Measurements from ENCODE around the gene SMAD5. TPM values are rescaled to one million over a fixed set of nuclear protein-coding genes. Genes with fewer than 3 reads are reported as not detected.
A peak's percentile ranks its signal among the peaks of the same experiment; 100 is the strongest.

The SMAD5 gene
- total RNA-seq, 1 donor from 2014 or later, result 29.7 TPM

DNA sequence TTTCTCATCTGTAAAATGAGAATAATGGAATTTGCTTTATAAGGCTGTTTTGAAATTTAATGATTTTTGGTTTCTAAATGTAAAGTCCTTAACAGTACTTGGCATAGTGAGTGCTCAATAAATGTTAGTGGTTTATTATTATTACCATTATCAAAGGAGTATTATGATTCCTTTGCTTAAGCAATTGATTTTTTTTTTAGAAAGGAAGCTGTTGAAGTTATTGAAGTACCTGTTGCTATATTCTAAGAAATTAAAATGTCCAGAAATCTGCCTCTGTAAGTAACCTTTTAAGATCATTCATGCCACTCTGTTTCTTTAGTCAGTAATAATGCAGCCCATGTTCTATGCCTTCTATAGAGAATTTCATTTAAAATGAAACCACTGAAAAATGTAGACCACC, 15.0 kb downstream of the SMAD5 start:
- FAIRE-seq (no peak), DNase-seq (ENCODE audit: low read depth) (no peak)
- TF ChIP-seq, protein P1, sequence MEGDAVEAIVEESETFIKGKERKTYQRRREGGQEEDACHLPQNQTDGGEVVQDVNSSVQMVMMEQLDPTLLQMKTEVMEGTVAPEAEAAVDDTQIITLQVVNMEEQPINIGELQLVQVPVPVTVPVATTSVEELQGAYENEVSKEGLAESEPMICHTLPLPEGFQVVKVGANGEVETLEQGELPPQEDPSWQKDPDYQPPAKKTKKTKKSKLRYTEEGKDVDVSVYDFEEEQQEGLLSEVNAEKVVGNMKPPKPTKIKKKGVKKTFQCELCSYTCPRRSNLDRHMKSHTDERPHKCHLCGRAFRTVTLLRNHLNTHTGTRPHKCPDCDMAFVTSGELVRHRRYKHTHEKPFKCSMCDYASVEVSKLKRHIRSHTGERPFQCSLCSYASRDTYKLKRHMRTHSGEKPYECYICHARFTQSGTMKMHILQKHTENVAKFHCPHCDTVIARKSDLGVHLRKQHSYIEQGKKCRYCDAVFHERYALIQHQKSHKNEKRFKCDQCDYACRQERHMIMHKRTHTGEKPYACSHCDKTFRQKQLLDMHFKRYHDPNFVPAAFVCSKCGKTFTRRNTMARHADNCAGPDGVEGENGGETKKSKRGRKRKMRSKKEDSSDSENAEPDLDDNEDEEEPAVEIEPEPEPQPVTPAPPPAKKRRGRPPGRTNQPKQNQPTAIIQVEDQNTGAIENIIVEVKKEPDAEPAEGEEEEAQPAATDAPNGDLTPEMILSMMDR (IDR thresholded peaks at IDR 0.05; ENCODE audit: insufficient read depth, low read length, severe bottlenecking), result no peak
- H3K36me3 ChIP-seq (ENCODE audit: control insufficient read depth, insufficient read depth, low read length), result peaks cover 1% of the 10 kb centered on the region
- no peaks in the 10 kb centered on the region for H3K27me3 ChIP-seq (ENCODE audit: control insufficient read depth, insufficient read depth, low read length)
- no peak overlapping the region for H3K4me3 ChIP-seq (ENCODE audit: low read depth, low read length)

DNA sequence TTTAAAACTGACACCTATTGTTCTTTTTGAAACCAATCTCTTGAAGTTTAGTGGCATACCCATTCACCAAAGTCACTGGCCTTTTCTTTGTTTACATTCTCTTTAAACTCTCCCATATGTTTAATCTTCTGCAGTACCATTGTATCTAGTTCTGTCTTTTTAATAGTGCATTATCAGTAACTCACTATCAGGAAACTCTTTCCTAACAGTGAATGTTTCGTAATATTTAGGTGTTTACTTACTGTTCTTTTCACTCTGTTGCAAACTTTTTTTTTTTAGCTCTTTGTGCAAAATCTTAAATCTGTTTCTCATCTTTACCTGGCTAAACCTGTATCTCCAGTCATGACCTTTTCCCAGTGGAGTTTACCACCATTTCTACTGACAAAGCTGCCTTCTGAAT, 17.2 kb downstream of the SMAD5 start:
- Histone ChIP-seq H3K27me3 (ENCODE audit: control insufficient read depth, insufficient read depth, low read length) (no peaks in the 10 kb centered on the region), H3K36me3 (ENCODE audit: control insufficient read depth, insufficient read depth, low read length) (peaks cover 2% of the 10 kb centered on the region), H3K4me3 (ENCODE audit: low read depth, low read length) (no peak overlapping the region)
- TF ChIP-seq, protein P1 (IDR thresholded peaks at IDR 0.05; ENCODE audit: insufficient read depth, low read length, severe bottlenecking), result no peak
- DNase-seq (ENCODE audit: low read depth) (peak; percentile 53), FAIRE-seq (no peak)

DNA sequence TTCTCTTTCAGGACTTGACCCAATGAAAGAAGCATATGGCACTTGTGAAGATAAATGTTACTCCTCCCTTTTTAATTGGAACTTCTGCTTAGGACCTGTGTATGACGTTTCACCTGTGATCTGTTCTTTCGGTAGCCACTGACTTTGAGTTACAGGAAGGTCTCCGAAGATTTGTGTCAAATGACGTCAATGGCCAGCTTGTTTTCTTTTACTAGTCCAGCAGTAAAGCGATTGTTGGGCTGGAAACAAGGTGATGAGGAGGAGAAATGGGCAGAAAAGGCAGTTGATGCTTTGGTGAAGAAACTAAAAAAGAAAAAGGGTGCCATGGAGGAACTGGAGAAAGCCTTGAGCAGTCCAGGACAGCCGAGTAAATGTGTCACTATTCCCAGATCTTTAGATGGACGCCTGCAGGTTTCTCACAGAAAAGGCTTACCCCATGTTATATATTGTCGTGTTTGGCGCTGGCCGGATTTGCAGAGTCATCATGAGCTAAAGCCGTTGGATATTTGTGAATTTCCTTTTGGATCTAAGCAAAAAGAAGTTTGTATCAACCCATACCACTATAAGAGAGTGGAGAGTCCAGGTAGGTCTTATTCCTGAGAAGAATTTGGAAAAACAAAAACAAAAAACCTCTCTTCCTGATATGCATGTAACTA, 21.1 kb downstream of the SMAD5 start:
- FAIRE-seq, result no peak
- no peak for DNase-seq (ENCODE audit: low read depth)
- peaks cover 5% of the 10 kb centered on the region for H3K36me3 ChIP-seq (ENCODE audit: control insufficient read depth, insufficient read depth, low read length)
- no peaks in the 10 kb centered on the region for H3K27me3 ChIP-seq (ENCODE audit: control insufficient read depth, insufficient read depth, low read length)
- TF ChIP-seq, protein P1 (IDR thresholded peaks at IDR 0.05; ENCODE audit: insufficient read depth, low read length, severe bottlenecking), result no peak
- no peak overlapping the region for H3K4me3 ChIP-seq (ENCODE audit: low read depth, low read length)

GRCh38 chr5:136155078-136155477, 22.4 kb downstream of the SMAD5 start:
- TF ChIP-seq, protein P1 (IDR thresholded peaks at IDR 0.05; ENCODE audit: insufficient read depth, low read length, severe bottlenecking), result no peak
- H3K36me3 ChIP-seq (ENCODE audit: control insufficient read depth, insufficient read depth, low read length), result peaks cover 5% of the 10 kb centered on the region
- DNase-seq (ENCODE audit: low read depth) (no peak), FAIRE-seq (no peak)
- no peak overlapping the region for H3K4me3 ChIP-seq (ENCODE audit: low read depth, low read length)
- H3K27me3 ChIP-seq (ENCODE audit: control insufficient read depth, insufficient read depth, low read length), result no peaks in the 10 kb centered on the region

- TF ChIP-seq, protein P1 (IDR thresholded peaks at IDR 0.05; ENCODE audit: insufficient read depth, low read length, severe bottlenecking), result no peak
- Histone ChIP-seq H3K4me3 (ENCODE audit: low read depth, low read length) (no peak overlapping the region), H3K27me3 (ENCODE audit: control insufficient read depth, insufficient read depth, low read length) (no peaks in the 10 kb centered on the region), H3K36me3 (ENCODE audit: control insufficient read depth, insufficient read depth, low read length) (peaks cover 3% of the 10 kb centered on the region)
- FAIRE-seq, result no peak
- DNase-seq (ENCODE audit: low read depth), result peak; percentile 69
Measured at GRCh38 chr5:136155761-136156160, 23.1 kb downstream of the SMAD5 start.

GRCh38 chr5:136157514-136157913, 24.9 kb downstream of the SMAD5 start:
- H3K36me3 ChIP-seq (ENCODE audit: control insufficient read depth, insufficient read depth, low read length), result peaks cover 3% of the 10 kb centered on the region
- DNase-seq (ENCODE audit: low read depth) (no peak), FAIRE-seq (no peak)
- H3K27me3 ChIP-seq (ENCODE audit: control insufficient read depth, insufficient read depth, low read length), result no peaks in the 10 kb centered on the region
- no peak overlapping the region for H3K4me3 ChIP-seq (ENCODE audit: low read depth, low read length)
- TF ChIP-seq, protein P1 (IDR thresholded peaks at IDR 0.05; ENCODE audit: insufficient read depth, low read length, severe bottlenecking), result no peak

Measured in bronchial epithelial cell (primary cell).